Measurements from ENCODE around the gene KIAA1755. TPM values are rescaled to one million over a fixed set of nuclear protein-coding genes. Genes with fewer than 3 reads are reported as not detected.

The KIAA1755 gene
- total and polyA plus RNA-seq, 2 of the 4 experiments (the other 2 are of a cell fraction) = 2.5 to 5.1 TPM

- H3K4me1 ChIP-seq (ENCODE audit: control insufficient read depth, insufficient read depth, low read length) = peaks cover 47% of the 10 kb centered on the region
- no peaks in the 10 kb centered on the region for H4K20me1 ChIP-seq (ENCODE audit: insufficient read depth, low read length)
- H2BK120ac ChIP-seq (ENCODE audit: low read depth, low read length) = peak overlapping the region; percentile 99
- peak overlapping the region; percentile 87 for H4K91ac ChIP-seq (ENCODE audit: insufficient read depth, low read depth, low read length)
- CTCF ChIA-PET = interaction anchor here (1.4 kb wide), 1 partner anchor 50 kb away, joined by 7 read pairs; no protein-coding TSS in a partner anchor
- no peak overlapping the region for H3K4me3 ChIP-seq (ENCODE audit: insufficient read depth, low read depth, low read length)
- no peaks in the 10 kb centered on the region for H3K36me3 ChIP-seq (ENCODE audit: control insufficient read depth, insufficient read depth, low read length)
- peak overlapping the region; percentile 78 for H3K14ac ChIP-seq (replicated peaks; ENCODE audit: low read depth, low read length)
- dilution Hi-C loops (cut with HindIII; ENCODE audit: low sequenced_read_pairs, unreplicated experiment) (no loop called here), in situ Hi-C loops (cut with MboI; ENCODE audit: low sequenced_read_pairs) (no loop called here), intact Hi-C loops (cut with micrococcal nuclease) (no loop called here)
- H2AFZ ChIP-seq (replicated peaks; ENCODE audit: low read length, poor library complexity) = peak overlapping the region; percentile 86
- BruUV-seq (replicated peaks) = no TSS peak
- H3K23ac ChIP-seq (ENCODE audit: low read depth, low read length) = peak overlapping the region; percentile 87
- H2BK5ac ChIP-seq (ENCODE audit: low read depth, low read length, poor library complexity, severe bottlenecking) = peak overlapping the region; percentile 94
- peak overlapping the region; percentile 95 for H3K4ac ChIP-seq (ENCODE audit: low read depth, low read length)
- H3K27ac ChIP-seq (ENCODE audit: insufficient read depth, low read length) = peak overlapping the region; percentile 74
- peak; percentile 59 for DNase-seq
- H4K8ac ChIP-seq (ENCODE audit: low read depth in 2 of 2, low read length in 2 of 2) = peak overlapping the region; percentile 39 to 95; a peak in 3 of 4 replicates
- H2BK15ac ChIP-seq (ENCODE audit: low read depth, low read length) = peak overlapping the region; percentile 82
- WGBS, 2 experiments (ENCODE audit: extremely low coverage in 2 of 2, insufficient read length in 1 of 2) = 0% methylated on average over 1 of the region's 11 CpGs; no CpG with 5 or more reads in 1 of the 2 experiments
- peak overlapping the region; percentile 73 for H2AK9ac ChIP-seq (replicated peaks; ENCODE audit: low read depth, low read length, poor library complexity)
- H2AK5ac ChIP-seq (ENCODE audit: low read depth, low read length) = peak overlapping the region; percentile 94
- H3K27me3 ChIP-seq (ENCODE audit: control insufficient read depth, insufficient read depth, low read length) = no peaks in the 10 kb centered on the region
- peak overlapping the region; percentile 85 for H4K5ac ChIP-seq (ENCODE audit: low read depth, low read length)
- peaks cover 0 to 1% of the 10 kb centered on the region in 2 experiments; a peak in 2 of 4 replicates for H3K79me1 ChIP-seq (ENCODE audit: low read depth in 1 of 2, low read length in 2 of 2)
- ATAC-seq (ENCODE audit: low read depth) = peak; percentile 8
- peaks cover 29% of the 10 kb centered on the region for H3K9me1 ChIP-seq (ENCODE audit: insufficient read depth, low read length)
- peak overlapping the region; percentile 3; the same call in 1 of the 2 replicates for H3K9ac ChIP-seq (ENCODE audit: low read depth, low read length)
- peak overlapping the region; percentile 43 for H3K4me2 ChIP-seq (ENCODE audit: low read depth, low read length)
- no peaks in the 10 kb centered on the region for H3K9me3 ChIP-seq (ENCODE audit: control insufficient read depth, insufficient read depth, low read length)
- TF ChIP-seq RAD21 (IDR thresholded peaks at IDR 0.05; ENCODE audit: low read length) (no peak), POLR2A (IDR thresholded peaks at IDR 0.05; ENCODE audit: low read depth, low read length) (no peak), MAZ (IDR thresholded peaks at IDR 0.05; ENCODE audit: borderline replicate concordance, low read depth, low read length) (no peak), MAFK (IDR thresholded peaks at IDR 0.05; ENCODE audit: low read depth, low read length) (no peak)
- POLR2A ChIA-PET (ENCODE audit: unreplicated experiment) = interaction anchor here (0.6 kb wide), 1 partner anchor 183 kb away, joined by 3 read pairs; no protein-coding TSS in a partner anchor
- peak overlapping the region; percentile 87 for H3K18ac ChIP-seq (ENCODE audit: low read depth, low read length)
- H2BK20ac ChIP-seq (ENCODE audit: low read depth, low read length) = peak overlapping the region; percentile 78
- H3K56ac ChIP-seq (ENCODE audit: extremely low read depth, insufficient read depth, low read length) = peak overlapping the region; percentile 59
These were observed 89.5 kb downstream of the KIAA1755 start for GRCh38 chr20:38170826-38171674.

All from IMR-90 (cell line).